ENCODE measurements around the gene ROR1.
"Not testable (repeated sequence)": the region's sequence is repeated elsewhere in the genome, so short reads cannot be mapped to it uniquely, and the experiment has no call there.

ROR1 gene

DNA sequence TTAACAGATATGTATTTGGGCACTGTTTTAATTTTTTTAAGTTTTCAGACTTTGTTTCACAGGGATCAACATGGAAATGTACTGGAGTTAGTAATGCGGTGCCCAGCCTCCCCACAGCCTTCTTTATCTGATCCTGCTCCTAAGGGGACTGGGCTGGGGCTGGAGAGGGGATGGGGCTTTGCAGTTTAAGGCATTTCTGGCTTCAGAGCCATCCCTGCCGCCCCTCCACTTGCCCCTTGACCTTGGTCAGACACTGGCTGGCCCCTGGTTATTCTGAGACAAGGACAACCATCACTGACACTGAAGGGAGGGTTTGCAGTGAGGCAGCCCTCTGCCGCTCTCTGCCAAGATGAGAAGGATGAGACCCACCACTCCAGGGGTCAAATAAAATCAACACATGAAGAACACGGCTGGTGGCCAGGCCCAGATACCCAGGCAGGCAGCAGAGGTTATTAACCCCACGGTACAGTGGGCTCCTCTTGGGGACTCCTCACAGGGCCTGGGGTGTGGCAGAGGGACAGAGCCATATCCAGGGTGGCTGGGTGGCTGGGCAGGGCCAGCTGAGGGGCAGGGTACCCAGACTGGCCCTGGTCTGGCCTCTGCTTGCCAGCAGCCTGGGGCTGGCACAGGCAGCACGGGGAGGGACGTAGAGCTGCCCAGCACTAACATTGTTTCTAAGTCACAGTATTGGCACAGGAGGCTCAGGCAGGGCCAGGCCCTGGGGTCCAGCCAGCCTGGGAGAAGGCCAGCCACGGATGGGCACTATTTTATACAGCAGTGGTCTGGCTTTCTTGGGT lies 422.5 kb downstream of the ROR1 start:
- DNase-seq: no peak

DNA sequence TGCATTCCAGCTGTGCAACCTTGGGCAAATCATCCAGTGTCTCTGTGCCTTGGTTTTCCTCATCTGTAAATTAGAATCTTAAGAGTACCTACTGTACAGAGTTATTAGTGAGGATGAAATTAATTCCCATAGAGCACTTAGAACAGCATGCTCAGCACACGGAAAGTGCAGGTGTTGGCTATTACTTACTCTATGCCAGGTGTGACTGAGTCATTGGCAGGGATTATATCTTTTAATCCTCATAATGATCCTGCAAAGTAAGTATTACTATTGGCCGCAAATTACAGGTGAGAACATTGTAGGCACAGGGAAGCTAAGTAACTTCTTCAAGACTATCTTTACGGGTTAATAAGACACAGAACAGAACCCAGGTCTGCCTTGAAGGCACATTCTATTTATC lies 423.3 kb downstream of the ROR1 start:
- no peak for DNase-seq

DNA sequence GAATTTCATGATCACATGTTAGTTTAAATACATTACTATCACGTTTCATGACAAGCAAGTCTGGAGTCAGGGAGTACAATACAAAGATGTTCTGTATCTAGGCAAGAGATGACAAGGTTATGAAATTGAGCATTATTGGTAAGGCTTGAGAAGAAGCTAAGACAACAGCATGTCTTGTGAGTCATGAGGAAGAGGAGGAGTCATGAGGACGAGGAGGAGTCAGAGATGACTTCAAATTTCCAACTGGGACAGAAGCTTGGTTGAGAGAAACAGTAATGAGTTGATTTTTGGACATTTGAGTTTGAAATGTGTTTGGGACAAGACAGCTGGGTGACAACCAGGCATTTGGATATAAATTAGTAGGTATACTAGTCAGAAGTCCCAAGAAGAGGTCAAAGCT lies 425.3 kb downstream of the ROR1 start:
- DNase-seq: no peak

DNA sequence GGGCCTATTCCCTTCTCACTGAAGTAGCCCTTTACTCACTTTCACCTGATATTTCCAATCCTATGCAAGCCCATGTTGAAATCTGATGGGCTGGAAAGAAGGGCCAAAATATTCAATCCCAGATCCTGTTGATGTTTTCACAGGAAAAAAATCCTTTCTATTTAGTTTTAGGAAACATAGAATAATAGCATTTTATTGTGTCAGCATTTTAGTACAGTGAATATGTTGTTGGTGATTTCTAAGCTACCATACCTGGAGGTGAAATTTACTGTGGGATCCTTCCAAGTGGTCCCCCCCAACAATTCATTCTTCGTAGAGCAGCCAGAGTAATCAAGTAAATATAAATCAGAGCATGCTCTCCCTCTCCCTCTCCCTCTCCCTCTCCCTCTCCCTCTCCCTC lies 426.2 kb downstream of the ROR1 start:
- DNase-seq: no peak

DNA sequence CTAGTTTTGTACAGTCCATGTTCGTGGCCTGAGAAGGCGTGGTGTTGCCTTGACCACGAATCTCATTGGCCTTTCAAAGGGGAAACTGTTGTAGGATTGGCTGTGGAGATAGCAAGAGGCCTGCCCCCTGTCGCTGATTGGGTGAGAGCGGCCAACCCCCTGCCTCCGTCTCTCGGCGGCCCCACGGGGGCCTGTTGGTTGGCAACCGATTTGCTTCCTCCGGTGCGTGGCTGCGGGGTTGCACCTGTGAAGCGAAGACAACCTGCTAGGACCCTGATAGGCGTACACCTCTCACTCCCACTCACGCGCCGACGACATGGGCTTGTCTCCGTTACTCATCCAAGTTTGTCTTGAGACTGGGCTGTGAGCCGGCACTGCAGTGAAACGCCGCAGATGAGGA lies 429.6 kb downstream of the ROR1 start, which contains the start of gene UBE2U:
Gene UBE2U, plus strand, starts transcription at position 204 of the 400 bp plus-strand sequence. CDS start 428 bp downstream, outside the sequence.
- DNase-seq: no peak

DNA sequence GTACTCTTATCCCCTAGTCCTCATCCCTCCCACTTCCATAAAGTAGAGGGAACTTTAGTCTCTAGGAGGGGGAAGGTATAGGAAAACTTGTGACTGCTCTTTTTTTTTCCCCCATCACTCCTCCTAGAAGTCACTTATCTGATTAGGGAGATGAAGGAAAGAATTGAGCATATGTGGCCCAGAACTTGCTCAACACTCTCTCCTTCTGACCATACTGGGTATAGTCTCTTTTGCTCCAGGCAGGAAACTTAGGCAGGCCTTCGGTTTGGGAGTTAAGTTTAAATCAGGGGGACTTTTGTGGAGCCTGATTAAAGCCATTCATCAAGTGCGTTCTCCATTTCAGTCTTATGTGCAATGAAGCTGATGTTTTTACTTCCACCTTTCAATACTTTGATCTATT lies 435.4 kb downstream of the ROR1 start:
- DNase-seq: no peak

DNA sequence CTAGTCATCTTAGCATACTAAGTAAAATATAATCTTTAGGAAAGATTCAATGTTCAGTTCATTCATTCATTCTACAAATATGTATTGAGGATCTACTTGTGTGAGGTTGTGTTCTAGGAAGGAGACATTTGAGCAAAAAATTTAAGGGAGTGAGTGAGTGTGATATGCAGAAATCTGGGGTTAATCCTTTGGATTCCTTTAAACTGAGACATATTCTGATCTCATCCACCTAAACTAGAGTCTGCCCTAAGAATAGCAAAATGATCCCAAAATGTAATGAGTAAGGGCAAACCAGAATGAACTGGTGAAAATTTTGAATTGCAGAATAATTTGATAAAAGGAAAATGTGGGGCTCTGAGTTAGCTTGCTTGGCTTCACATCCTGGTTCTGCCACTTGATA lies 438.2 kb downstream of the ROR1 start:
- no peak for DNase-seq

DNA sequence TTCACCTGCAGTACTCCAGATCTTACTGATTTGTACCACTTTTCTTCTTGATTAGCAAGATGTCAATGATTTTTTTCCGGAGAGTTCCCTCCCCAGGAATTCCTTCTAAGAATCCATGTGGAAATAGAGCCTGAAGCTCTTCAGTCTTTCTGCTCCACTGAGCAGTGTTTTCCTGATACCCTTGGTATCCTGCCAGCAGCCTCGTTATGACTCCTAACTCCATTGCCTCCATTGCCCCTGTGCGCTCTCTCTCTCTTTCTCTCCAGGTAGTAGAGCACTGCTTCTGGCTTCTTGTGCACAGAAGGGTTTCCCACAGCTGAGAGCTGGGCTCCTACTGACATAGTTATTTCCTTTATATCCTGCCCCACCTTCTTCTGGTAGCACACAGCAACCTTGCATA lies 441.8 kb downstream of the ROR1 start:
- DNase-seq: no peak

DNA sequence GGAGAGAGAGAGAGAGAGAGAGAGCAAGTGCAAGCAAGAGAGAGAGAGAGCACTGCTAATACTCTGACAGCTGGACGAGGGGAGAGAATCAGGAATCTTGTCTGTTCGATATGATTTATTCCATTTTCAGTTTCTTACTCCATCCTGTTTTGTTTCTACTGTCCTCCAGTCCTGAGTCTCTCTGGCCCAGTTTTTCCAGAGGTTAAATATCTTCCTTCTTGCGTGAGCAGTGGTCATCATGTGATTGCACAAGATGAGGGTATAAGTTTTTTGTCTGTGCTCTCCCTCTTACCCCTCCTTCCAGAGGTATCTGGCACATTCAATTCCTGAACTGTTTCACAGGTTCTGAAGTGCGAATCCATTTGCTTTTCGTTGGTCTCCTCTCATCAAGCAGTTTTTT lies 446.4 kb downstream of the ROR1 start:
- DNase-seq: no peak

DNA sequence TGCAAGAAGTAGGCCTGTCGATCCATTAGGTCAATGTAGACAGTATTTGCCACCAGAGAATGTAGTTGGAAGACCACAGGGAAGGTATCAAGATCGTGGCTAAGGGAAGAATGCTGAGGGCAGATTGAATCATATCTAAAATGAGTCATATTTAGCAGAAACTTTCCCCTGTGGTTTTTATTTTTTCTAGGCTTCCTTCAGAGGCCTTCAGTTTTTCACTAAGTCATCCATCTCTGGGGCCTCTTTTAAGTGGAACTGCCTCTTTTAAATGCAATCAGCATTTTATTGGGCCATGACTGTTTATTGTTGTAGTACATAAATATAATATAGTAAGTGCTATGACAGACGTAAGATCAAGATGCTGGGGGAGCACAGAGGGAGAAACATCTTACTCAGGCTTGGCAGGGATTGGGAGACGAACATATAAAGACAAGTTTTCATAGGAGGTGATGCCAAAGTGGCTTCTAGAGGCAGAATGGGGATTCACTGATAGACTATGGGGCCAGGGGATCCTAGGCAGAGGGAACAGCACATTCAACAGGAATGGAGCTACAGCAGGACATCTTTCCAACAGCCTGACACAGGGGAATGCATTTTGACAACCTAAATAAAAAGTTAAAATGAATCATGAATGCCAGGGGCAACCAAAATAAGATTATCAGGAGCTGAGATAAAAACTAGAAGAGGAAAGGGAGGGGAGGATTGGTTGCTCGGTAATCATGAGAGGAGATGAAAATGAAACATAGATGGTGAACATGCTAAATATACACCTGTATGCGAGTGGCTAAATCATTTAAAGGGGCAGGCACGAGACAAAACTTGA lies 449.7 kb downstream of the ROR1 start:
- no peak for DNase-seq

DNA sequence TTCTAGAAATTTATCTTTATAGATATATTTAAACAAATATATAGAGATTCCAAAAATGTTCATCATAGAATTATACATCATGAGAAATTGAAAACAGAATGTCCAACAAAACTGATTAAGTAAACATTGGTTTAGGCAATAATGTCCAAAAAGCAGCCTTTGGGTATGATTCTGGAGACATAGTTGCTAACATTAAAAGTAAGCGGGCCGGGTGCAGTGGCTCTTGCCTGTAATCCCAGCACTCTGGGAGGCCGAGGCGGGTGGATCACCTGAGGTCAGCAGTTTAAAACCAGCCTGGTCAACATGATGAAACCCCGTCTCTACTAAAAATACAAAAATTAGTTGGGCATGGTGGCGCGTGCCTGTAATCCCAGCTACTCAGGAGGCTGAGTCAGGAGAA lies 450.4 kb downstream of the ROR1 start:
- DNase-seq: not testable (repeated sequence)

DNA sequence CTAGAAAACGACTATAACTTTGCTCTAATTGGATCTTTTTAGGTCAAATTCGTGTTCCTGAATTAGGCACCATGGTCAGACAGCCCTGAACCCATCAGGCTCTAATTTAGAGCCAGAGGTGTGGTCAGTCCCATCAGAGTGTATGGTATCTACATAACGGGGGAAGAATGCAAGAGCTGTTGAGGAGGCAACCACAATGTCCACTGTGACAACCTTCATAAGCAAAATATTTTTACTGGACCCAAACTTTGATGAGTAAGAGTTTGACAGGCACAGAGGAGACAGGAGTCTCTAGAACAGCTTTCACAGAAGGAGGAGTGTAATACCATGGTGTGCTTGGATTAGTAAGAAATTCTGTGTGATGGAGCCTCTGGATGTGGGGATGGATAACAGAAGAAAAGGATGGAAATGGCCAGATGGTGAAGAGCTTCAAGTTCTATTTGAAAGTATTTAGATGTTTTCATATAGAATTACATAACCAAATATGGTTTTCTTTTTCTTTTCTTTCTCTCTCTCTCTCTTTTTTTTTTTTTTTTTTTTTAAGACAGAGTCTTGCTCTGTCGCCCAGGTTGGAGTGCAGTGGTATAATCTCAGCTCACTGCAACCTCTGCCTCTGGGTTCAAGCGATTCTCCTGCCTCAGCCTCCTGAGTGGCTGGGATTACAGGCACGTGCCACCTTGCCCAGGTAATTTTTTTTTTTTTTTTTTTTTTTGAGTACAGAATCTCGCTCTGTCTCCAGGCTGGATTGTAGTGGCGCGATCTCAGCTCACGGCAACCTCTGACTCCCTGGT lies 454.5 kb downstream of the ROR1 start:
- no peak for DNase-seq

DNA sequence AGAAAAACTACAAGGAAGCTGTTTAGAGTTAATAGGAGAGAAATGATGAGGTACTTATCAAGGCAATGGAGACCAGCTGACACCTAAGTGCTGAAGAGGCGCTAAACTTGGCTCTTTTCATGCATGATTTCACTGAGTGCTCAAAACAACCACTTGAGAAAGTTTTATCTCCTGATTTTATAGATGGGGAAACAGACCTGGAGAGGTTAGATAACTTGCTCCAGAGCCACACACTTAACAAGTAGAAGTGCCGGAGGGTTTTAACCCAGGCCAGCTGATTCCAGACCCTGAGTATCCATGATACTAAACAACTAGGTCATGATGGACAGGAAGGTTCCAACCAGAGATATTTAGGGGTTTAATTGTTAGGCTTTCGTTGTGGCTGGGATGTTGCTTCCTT lies 455.5 kb downstream of the ROR1 start:
- no peak for DNase-seq

All from activated CD4-positive, alpha-beta T cell treated with anti-CD3 and anti-CD28 coated beads for 4 hours (primary cell).